ENCODE measurements around the gene GGCT.

The GGCT gene

GRCh38 chr7:30479202-30480120, 25.2 kb downstream of the GGCT start:
- no peak overlapping the region for H3K27ac Mint-ChIP-seq
- DNase-seq, result no peak

DNA sequence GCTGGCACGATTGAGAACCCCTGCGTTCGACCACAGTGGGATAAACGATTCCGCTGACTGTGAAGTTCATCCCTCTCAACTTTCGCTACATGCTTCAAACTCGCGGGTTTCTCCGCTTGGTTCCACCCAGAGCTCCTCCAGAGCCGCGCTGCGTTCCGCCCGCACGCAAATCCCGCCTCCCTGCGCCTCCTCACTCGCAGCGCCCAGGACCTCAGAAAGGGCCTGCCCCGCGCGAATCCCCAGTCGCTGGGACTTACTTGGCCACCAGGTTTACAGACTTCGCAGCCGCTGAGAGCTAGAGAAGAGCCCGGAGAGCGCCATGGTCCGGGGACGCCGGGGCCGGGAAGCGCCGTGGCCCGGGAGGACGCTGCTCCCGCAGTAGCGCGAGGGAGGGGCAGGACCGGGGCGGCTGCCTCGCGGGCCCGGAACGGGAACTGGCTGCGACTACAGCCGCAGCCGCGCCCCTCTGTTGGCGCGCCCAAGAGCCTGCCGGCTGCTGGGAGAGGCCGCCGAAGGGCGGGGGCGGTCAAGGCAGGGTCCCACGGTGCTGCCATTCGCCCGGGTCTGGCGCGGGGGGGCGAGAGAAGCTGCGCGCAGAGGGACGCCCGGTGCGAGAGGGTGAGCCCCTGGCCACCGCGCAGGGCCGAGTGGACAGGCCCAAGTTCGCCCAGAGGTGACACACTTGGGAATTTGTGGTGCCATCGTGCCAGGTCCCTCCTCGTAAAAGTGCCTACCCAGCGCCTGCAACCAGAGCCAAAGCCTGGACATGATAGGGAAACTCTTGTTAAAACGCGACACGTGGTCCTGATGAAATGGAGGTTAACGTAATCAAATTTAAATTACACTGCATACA, 26.1 kb downstream of the GGCT start, which contains the start of gene NOD1:
Gene NOD1 (minus strand): TSS at position 436 of the 853 bp plus-strand sequence. CDS start 21,863 bp downstream, outside the sequence.
- peak within 1 kb of the TSS; percentile 89 for H3K4me3 Mint-ChIP-seq
- no peaks in the 10 kb centered on the region for H3K27me3 Mint-ChIP-seq (ENCODE audit: low read depth, poor library complexity)
- peak; percentile 76 for DNase-seq
- no peak within 1 kb of the TSS for H3K27ac Mint-ChIP-seq
- no peak for TF ChIP-seq CTCF (IDR thresholded peaks at IDR 0.05)
- H3K9me3 Mint-ChIP-seq, result no peaks in the 10 kb centered on the region
- peaks cover 17% of the 10 kb centered on the region for H3K4me1 Mint-ChIP-seq
- no peaks in the 10 kb centered on the region for H3K36me3 Mint-ChIP-seq (ENCODE audit: low read depth)

More at GRCh38 chr7:30479202-30480120, 25.2 kb downstream of the GGCT start:
- Mint-ChIP-seq H3K27me3 (ENCODE audit: low read depth, poor library complexity) (no peaks in the 10 kb centered on the region), H3K9me3 (no peaks in the 10 kb centered on the region), H3K4me3 (peak overlapping the region; percentile 62), H3K4me1 (peaks cover 17% of the 10 kb centered on the region), H3K36me3 (ENCODE audit: low read depth) (no peaks in the 10 kb centered on the region)
- no peak for TF ChIP-seq CTCF (IDR thresholded peaks at IDR 0.05)

DNA sequence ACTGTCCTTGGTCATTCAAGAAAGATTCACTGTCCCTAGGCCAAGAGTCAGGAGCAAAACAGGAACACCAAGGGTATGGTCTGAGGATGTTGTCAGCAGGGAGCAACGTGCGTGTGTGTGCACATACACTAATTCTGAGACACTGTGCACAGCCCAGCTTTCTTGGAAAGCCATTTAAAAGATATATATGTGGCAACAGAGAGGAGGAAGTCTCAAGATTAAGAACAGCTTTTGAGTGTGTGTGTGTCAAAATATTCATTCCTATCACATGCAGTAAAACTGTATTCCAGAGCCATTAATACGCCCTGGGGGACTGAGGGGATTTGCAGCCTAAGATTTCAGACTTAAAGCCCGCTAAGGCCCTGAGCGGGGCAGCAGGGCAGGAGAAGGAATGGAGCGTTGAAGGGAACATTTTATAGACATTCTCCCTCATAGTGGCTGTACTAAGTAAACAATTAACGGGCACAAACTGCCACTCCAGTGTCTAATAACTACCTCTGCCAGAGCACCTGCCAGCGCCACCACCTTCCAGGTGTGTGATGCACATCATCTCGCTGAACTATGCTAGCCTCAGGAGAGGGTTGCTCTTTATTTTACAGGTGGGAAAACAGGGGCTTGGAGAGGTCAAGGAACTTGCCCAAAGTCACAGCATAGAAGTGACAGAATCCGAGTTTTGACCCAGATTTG, 28.0 kb downstream of the GGCT start:
- Mint-ChIP-seq H3K27me3 (ENCODE audit: low read depth, poor library complexity) (no peaks in the 10 kb centered on the region), H3K4me1 (peaks cover 27% of the 10 kb centered on the region), H3K27ac (no peak overlapping the region), H3K9me3 (no peaks in the 10 kb centered on the region), H3K36me3 (ENCODE audit: low read depth) (no peaks in the 10 kb centered on the region), H3K4me3 (no peak overlapping the region)
- no peak for TF ChIP-seq CTCF (IDR thresholded peaks at IDR 0.05)
- DNase-seq, result no peak

GRCh38 chr7:30475580-30475979, 29.0 kb downstream of the GGCT start:
- Mint-ChIP-seq H3K4me1 (peaks cover 37% of the 10 kb centered on the region), H3K4me3 (no peak overlapping the region), H3K9me3 (no peaks in the 10 kb centered on the region), H3K27ac (no peak overlapping the region), H3K36me3 (ENCODE audit: low read depth) (no peaks in the 10 kb centered on the region), H3K27me3 (ENCODE audit: low read depth, poor library complexity) (no peaks in the 10 kb centered on the region)
- DNase-seq, result no peak
- TF ChIP-seq CTCF (IDR thresholded peaks at IDR 0.05), result no peak

- Mint-ChIP-seq H3K9me3 (no peaks in the 10 kb centered on the region), H3K4me3 (no peak overlapping the region), H3K4me1 (peaks cover 44% of the 10 kb centered on the region), H3K27me3 (ENCODE audit: low read depth, poor library complexity) (peaks cover 3% of the 10 kb centered on the region), H3K27ac (no peak overlapping the region), H3K36me3 (ENCODE audit: low read depth) (no peaks in the 10 kb centered on the region)
- DNase-seq, result no peak
- no peak for TF ChIP-seq CTCF (IDR thresholded peaks at IDR 0.05)
Observed at GRCh38 chr7:30474893-30475292, 29.7 kb downstream of the GGCT start.

Data from nephron progenitor cell (in vitro differentiated cells).